ENCODE results near the gene ASNSD1.

DNA sequence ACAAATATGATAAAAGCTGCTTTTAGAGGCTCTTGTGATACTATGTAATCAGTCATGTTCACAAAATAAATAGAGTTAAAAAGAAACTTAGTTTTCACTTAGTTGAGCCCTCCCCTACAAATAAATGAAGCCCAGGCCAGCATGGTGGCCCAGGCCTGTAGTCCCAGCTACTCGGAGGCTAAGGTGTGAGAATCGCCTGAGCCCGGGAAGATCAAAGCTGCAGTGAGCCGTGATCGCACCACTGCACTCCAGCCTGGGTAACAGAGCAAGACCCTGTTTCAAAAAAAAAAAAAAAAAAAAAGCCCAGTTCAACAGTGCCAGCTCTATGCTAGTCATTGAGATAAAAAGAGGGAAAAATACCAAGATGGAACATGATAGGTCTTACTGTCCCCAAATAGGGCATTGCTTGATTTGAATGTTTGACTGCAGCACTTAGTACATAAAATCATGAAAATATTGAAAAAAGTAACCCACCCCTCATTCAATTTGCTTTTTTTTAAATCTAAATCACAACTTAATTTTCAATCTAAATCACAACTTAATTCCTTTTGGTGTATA is 1.5 kb downstream of the ASNSD1 start:
- no peak for TF ChIP-seq GATA3 (IDR thresholded peaks at IDR 0.05; ENCODE audit: low read depth, low read length)
- TF ChIP-seq GATA2 (IDR thresholded peaks at IDR 0.05; ENCODE audit: low read depth, low read length), result no peak

Measured in SH-SY5Y (cell line).